GM18870 (cell line): ENCODE measurements around the gene ACAP2.
A peak's percentile ranks its signal among the peaks of the same experiment; 100 is the strongest.

Source experiments
- ATAC-seq: cut with Tn5 transposase; IDR thresholded peaks from one replicate; pipeline ENCODE4 v1.9.1; 2021; ENCODE audit warnings: moderate library complexity; ENCODE audit not compliant: unreplicated experiment

The ACAP2 gene

DNA sequence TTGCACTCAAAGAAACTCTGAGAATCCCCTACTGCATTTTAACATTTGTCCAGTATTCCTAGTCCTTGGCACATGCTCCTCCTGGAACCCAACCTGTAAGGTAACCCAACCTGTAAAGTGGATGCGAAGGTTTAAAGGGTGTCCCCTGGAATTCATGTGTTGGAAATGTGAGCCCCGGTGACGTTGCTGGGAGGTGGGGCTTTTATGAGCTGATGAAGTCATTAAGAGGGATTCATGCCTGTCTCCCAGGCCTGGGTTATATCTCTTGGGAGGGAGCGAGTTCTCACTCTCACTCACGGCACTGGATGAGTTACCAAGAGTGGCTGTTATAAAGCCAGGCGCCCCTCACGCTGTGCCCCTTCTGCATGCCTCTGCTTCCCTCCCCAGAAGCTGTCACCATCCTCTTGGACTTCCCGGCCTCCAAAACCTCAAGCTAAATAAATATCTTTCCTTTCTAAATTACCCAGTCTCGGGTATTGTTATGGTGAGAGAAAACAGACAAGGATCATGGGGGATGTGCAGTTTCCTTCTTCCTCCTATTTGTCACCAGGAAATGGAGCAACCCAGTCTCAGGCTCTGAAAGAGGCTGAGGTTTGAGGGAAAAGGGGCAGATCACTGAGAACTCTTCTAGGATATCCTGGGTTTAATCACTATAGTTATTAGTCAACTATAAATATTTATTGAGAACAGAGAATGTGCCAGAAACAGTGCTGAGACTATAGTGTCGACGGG, 179.5 kb downstream of the ACAP2 start:
- no peak for ATAC-seq

DNA sequence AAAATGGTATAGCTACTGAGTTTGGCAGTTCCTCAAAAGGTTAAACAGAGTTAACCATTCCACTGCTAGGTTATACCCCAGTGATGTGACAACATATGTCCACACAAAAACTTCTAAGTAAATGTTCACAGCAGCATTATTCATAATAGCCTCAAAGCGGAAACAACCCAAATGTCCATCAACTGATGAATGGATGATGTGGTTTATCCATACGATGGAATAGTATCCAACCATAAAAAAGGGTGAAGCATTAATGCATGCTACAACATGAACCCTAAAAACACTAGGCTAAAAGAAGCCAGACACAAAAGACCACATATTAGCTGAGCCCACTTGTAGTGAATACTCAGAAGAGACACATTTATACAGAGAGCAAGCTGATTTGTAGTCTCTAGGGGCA, 180.9 kb downstream of the ACAP2 start:
- no peak for ATAC-seq

DNA sequence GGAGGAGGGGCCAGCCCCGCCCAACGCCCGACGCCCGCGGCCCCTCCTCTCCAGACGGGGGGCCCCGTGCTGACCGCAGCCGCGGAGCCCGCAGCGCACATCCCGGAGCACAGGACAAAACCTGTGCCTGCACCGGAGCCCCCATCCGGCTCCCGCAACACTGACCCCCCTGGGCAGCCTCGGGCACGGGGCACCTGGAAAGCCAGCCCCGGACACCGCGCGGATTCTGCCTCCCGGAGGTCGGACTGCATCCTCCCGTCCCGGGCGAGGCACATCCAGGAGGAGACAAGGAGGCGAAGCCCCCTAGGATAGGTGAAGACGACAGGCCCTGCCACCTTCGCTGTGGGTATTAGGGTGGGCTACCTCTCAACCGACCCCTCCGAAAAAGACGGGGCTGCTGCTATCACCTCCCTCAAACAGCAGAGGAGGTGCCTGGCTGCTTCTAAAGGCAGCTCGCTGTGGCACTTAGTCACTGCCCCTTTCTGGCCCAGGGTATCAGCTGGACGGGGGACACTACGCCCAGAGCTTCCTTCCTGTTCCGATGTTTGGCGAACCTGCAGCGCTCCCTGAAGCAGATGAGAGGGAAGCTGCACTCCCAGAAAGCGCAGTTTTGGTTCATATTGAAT, 182.4 kb downstream of the ACAP2 start:
- ATAC-seq: peak; percentile 10

DNA sequence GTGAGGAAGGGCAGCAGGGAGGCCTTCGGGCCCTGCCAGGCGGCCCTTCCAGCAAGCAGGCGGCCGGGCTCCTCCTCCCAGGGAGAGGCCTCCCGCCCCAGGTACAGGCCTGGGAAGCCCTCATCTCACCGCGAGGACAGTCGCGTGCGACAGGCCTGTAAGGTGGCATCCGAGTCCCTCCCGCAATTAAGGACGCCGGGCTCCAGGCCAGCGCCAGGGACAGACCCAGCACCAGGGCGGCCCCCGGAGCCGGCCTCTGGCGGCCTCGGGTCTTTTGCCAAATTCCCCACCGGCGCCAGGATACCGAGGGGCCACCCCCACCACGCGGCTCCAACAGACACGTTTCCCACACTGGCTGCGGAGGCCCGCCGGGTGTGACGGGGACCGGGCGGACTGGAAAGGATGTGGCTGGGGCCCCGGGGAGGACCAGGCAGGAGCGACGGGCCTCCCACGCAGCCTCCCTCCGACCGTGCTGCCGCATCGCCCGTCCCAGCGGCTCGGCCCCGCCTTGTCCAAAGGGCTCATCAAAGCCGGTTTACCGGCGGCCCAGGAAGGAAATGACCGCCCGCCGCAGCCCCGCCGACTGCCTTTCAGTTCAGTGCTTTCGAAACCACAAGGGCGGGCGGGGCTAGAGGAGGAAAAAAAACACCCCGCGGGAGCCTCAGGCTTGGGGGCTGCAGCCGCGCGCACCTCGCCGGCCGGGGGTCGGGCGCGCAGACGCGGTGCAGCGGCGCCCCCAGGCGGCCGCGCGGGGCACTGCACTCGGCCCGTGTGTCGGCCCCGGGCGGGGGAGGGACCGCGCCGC, 183.1 kb downstream of the ACAP2 start:
- ATAC-seq: peak; percentile 71

DNA sequence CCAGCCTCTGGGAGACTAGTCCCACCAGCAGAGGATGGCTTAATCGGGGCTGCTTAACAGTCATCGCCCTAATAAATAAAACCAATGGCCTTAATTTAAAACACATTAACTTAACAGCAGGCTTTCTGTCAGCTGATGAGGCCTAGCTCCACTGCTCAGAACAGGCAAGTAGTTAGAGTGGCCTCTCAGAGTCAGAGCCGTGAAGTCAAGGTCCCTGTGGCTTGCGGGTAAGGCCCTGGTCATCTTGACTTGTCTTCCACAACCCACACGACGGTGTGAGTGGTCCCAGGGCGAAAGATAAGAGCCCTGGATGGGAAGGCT, 183.7 kb downstream of the ACAP2 start:
- ATAC-seq: no peak

DNA sequence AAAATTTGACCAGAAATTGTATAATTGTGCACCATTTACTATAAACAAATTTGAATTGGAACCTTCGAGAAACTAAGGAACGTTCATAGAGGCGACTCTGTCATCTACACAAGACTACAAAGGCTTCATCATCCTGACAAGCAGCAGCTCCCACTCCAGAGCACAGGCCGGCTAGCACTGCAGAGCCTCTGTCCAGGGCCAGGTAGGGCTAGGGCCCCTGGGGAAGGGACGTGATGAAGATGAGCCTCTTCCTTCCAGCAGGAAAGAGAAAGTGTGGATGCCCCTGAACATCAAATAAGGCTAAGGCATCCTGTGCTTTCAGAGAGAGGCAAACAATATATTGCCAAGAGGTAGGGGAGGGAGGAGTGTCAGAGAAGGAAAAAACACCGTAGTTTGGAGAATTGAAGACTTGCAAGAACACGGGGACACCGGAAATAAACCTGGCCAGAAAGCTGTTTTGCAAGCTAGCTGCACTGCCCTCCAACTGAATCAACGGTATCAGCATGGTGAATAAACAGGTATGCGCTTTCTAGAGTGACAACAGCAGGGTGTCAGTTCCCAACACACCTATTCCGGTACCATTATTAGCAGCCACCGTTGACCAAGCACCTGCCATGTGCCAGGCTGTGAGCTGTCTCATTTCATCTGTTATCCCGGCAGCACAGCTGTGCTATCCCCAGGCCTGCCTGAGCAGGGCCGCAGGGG, 184.2 kb downstream of the ACAP2 start:
- ATAC-seq: no peak

DNA sequence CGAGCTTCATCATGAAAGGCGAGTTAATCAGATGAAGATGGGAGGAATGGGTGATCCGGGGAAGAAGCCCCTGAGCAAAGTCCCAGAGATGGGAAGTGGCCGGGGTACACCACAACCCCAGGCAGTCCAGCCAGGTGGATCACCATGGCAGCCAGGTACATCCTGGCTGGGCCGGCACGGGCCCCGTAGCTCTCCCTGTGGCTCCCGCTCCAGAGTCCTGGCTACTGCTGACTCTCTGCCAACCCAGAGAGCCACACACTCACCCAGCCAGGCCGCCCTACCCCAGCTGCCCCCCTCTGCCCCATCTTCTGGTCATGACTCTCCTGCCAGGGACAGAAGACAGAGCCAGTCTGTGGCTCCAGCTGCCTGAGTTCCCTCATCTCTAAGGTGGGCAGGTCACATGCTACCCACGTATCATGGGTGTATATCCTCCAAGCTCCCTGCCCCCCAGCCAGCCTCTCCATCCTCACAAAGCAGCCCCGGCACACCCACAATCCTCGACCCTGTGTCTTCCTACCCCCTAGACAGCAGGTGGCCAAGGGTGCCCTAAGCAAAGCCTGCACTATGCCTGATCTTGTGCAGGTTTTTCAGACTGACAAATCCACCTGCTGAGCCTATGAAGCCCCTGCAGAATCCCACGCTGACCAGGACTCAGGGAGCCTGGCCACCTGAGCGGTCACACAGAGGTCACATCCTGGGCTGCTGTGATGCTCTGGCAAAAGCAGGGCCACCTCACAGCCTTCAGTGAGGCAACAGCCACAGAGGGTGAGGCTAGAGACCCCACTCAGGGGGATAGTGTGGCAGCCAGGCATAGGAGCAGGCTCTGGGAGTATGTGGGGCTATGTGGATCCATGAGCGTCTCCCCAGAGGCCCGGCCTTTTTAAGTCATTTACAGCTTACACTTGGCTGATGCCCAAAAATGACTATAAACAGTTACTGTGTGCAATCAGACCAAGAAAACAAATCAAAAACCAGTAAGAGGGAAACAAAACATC, 185.1 kb downstream of the ACAP2 start:
- no peak for ATAC-seq

DNA sequence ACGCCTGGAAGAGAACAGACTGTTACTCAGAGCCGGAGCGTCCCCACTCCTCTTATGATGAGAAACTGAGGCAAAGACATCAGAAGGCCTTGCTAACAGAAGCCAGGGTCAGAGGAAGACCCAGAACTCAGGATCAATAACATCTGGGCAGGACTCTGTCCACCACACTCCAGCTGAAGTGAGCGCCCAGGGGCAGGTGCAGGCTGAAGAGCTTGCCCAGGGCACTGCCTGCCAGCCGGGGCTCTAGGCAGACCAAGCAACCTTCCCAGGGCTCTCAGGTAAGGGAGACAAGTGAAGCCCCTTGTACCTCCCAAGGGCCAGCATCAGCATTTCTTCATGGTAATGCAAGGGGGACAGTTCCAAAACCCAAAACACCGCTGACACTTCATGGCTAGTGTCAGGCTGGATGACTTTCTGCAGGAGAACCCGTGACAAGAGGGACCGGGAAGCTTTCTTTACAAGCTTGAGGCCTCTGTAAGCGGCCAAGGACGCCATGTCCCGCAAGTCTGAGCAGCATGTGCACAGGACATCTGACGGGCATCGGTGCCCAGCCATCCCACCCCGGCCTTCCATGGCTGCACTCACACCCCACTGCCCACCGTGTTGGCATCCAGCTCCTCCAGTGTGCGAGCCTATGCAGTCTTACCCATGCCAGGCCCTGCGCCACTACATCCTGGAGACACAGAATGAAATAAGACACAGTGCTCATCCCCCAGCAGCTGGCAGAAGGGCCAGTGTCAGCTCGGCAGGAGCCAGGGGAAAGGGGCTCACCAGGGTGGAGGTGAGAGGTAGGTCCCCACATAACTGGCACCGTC, 186.0 kb downstream of the ACAP2 start:
- no peak for ATAC-seq

DNA sequence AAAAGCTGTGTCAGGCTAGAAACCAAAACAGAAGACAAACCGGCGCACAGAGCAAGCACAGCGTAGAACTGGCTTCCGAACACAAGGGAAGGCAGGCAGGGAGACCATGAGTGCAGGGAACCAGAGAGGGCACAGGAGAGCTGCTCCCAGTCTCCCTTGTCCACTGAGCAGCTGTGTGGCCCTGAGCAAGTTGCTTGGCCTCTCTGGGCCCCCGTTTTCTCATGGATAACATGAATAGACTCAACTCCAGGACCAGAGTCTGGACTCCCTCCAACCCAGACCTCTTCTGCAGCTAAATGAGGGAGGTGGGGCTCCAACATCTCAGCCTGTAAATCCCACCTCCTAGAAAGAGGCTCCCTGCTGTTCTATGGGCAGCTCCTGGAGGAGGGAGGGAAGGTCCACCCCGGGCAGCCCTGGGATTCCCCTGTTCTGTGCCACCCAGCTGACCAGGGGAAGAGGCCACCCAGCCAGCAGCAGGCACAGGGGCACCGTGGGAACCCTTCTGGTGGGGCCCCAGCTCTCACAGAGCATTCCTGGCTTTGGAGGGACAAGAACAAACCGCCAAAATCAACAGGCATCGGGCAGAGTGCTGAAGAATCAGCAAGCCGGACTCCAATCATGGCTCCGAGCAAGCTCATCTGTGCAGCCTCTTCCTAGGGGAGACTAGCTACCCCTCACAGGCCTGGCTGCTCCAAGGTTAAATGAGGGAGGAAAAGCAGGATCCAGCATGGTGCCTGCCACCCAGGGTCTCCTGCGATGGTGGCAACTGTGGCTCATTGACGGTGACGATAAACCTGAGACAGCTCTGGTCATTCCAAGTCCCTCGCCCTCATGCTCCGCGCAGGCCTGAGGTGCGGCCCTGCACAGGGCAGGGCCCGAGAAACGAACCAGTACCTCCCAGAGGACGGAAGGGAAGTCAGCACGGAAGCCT, 187.0 kb downstream of the ACAP2 start:
- ATAC-seq: no peak

DNA sequence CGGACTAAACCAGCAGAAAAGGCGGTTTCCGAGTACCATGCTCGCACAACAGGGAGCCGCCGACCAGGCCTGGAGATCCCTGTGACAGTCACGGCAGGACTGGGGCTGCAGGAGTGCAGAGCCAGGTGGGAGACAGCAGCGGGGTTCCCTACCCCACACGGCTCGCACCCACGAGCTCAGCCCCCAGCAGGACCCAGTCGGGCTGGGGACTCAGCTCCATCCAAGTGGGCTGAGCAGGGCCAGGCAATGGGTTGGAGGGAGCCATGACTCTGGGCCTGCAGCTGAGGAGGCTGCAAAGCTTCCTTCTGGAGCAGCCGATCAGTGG, 187.7 kb downstream of the ACAP2 start:
- no peak for ATAC-seq

DNA sequence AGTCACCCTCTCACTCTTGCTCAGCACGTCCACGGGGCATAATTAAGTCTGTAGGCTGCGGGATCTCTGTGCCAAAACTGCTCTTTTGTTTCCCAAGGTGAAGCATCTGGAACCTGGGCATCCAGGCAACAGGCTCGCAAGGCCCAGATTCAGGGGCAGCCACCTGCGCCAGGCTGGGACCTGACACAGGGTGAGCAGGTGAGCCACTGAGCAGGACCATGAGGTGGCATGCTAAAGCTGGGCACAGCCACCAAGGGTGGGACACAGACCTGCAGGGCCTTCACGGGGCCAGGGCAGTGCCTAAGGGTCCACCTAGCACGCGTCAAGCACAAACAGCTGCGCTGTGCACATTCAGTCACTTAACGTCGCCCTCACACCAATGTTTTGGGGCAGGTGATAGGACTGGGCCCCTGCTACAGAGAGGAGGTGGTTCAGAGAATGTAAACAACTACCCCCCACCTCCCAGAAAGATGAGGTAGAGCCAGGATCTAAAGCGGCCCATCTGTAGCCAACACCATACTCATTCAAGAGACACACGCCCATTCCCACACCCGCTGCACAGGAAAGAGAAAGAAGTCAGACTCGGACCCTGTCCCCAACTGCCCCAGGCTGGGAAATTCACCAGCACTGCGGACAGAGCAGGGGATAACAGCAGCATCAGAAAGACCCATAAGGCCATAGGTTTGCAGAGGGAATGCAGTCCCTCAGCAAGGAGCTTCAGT, 188.2 kb downstream of the ACAP2 start:
- ATAC-seq: no peak

DNA sequence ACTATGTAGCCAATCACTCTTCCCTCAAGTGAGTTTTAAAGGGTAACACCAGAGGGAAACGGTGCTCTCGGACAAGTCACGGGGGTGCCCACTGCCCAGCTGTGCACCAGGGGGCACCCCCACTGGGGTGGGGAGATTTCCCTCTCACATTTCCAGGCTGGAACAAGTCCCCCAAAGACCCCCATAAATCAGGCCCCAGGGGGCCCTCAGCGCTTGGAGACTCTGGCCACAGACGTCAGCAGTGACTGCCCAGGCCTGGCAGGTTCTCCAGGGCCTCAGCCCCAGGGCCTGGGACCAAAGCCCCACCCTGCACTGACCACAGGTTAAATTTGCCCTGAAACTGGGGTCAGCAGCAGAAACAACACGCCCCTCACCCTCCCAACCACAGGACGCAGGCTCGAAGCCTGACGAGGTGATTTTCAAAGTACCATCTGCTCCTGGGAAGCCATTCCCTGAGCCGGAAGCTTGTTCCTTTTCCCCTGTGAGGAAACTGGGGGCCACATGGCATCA, 188.8 kb downstream of the ACAP2 start:
- no peak for ATAC-seq

DNA sequence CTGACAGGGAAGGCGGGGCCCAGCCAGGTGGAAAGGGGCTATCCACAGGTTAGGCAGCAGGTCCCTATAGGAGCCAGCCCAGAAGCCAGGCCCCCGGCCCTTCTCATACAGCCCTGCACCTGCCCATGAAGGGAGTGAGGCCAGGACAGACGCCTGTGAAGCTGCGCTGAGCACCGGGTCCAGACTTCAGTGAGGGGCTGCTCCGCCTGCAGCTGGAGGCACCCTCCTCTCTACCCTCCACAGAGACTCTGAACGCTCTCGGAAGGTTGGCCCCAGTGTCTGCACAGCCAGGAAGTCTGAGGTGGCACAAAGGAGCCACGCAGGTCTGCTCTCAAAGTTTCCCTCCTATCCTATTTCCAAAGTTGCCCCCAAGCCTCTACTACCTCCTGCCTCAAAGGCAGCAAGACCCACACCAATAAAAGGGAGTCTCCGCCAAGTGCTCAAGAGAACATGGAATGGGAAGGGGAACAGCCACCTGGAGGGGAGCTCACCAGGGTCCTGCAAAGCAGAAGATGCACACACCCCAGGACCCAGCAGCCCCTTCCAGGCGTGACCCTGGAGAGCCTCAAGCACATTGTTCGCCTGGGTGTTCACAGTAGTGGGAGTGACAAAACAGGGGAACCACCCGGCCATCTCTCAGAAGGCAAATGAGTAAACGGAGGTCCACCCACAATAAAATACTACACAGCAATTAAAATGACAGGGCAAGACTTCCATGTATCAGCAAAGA, 191.3 kb downstream of the ACAP2 start:
- no peak for ATAC-seq

DNA sequence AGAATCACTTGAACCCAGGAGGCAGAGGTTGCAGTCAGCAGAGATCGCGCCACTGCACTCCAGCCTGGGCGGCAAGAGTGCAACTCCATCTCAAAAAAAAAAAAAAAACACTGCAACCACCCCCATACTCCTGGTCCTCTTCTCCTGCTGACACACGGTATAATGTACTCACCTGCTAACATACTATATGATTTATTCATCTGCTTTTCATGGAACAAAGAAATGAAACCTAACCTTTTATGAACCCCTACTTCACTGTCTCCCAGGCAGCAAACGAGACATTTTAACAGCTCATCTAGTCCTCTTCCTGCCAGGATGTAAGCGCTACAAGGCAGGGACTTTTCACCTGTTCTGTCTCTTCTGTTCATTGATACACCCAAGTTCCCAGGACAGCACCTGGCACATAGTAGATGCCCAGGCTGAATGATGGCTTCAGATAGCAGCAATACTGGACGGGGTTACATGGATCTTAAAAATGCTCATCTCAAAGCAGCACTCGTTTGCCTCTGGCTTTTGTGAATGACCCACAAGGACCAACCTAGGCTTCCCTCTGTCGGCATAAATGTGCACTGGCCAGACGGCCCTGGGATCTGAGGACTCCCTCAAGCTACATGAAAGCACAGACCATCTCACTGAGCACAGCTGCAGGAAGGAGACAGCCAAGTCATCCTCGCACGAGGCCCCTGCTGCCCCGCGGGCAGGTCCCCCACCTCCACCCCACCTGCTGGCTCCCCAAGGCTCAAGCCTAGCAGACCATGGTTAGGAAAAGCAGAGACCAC, 192.2 kb downstream of the ACAP2 start:
- no peak for ATAC-seq

DNA sequence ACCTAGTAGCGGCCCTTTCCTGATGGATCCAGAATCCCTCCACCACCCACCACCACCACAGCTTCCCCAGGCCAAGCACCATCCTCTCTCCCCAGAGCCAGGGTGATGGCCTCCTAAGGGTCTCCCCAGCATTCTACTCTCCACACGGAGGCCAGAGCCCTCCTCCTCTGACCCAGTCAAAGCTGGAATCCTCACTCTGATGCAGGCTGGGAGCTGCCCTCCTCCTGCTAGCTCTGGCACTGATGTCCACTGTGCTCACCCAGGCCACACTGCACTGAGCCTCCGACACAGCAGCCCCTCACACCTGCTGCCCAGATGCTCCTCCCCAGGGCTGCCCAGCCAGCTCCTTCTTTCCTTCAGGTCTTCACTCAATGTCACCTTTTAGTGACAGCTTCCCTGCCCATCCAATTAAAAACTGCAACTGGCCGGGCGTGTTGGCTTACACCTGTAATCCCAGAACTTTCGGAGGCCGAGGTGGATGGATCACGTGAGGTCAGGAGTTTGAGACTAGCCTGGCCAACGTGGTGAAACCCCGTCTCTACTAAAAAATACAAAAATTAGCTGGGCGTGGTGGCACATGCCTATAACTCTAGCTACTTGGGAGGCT, 192.9 kb downstream of the ACAP2 start:
- ATAC-seq: no peak
